Measurements from ENCODE around the gene SERTAD4.
"Not testable (repeated sequence)": the region's sequence is repeated elsewhere in the genome, so short reads cannot be mapped to it uniquely, and the experiment has no call there.

The SERTAD4 gene

GRCh38 chr1:210232511-210233215 is at the start of gene SERTAD4:
Gene SERTAD4, plus strand, starts transcription at chr1:210232796. Its CDS starts 5,165 bp downstream, at chr1:210237961.
- DNase-seq, result no peak

GRCh38 chr1:210185063-210185462 is 47.5 kb upstream of the SERTAD4 start:
- DNase-seq, result no peak

- not testable (repeated sequence) for DNase-seq
Observed at GRCh38 chr1:210187849-210188606, 44.6 kb upstream of the SERTAD4 start.

- DNase-seq, result no peak
Observed at GRCh38 chr1:210189426-210189825, 43.2 kb upstream of the SERTAD4 start.

GRCh38 chr1:210195635-210196160 is 36.9 kb upstream of the SERTAD4 start:
- DNase-seq, result no peak

- DNase-seq, result not testable (repeated sequence)
Observed at GRCh38 chr1:210196266-210196665, 36.3 kb upstream of the SERTAD4 start.

- no peak for DNase-seq
Observed at GRCh38 chr1:210198840-210199239, 33.8 kb upstream of the SERTAD4 start.

GRCh38 chr1:210200124-210200736 is 32.4 kb upstream of the SERTAD4 start:
- DNase-seq, result no peak

GRCh38 chr1:210201681-210202080 is 30.9 kb upstream of the SERTAD4 start:
- no peak for DNase-seq

- no peak for DNase-seq
Observed at GRCh38 chr1:210207597-210208450, 24.8 kb upstream of the SERTAD4 start.

- DNase-seq, result no peak
Observed at GRCh38 chr1:210213335-210213734, 19.3 kb upstream of the SERTAD4 start.

GRCh38 chr1:210214573-210215409 is 17.8 kb upstream of the SERTAD4 start:
- DNase-seq, result no peak

GRCh38 chr1:210217482-210217881 is 15.1 kb upstream of the SERTAD4 start:
- no peak for DNase-seq

- DNase-seq, result no peak
Observed at GRCh38 chr1:210218047-210218446, 14.5 kb upstream of the SERTAD4 start.

GRCh38 chr1:210222340-210223006 is 10.1 kb upstream of the SERTAD4 start:
- DNase-seq, result no peak

- DNase-seq, result no peak
Observed at GRCh38 chr1:210223226-210223904, 9.2 kb upstream of the SERTAD4 start.

GRCh38 chr1:210228158-210228557 is 4.4 kb upstream of the SERTAD4 start:
- no peak for DNase-seq

GRCh38 chr1:210230149-210230695 is 2.4 kb upstream of the SERTAD4 start:
- no peak for DNase-seq

GRCh38 chr1:210231846-210232510 is 618 bp upstream of the SERTAD4 start:
- no peak for DNase-seq

GRCh38 chr1:210233216-210233494 is 559 bp downstream of the SERTAD4 start:
- no peak for DNase-seq

Measured in suppressor macrophage treated with lipopolysaccharide for 4 hours (primary cell).